Measurements from ENCODE around the gene KANK3. TPM values are rescaled to one million over a fixed set of nuclear protein-coding genes. Genes with fewer than 3 reads are reported as not detected.
"Not testable (repeated sequence)": the region's sequence is repeated elsewhere in the genome, so short reads cannot be mapped to it uniquely, and the experiment has no call there.

The KANK3 gene
- polyA plus RNA-seq, 3 donors = 5.9 to 15.5 (median 14.2) TPM

- no peak for DNase-seq (ENCODE audit: extremely low read depth in 1 of 11, low read depth in 9 of 11, low spot score in 4 of 11)
Measured at GRCh38 chr19:8324186-8325050, 18.6 kb downstream of the KANK3 start.

GRCh38 chr19:8323781-8324185 is 19.3 kb downstream of the KANK3 start:
- DNase-seq (ENCODE audit: extremely low read depth in 1 of 11, low read depth in 9 of 11, low spot score in 4 of 11) = no peak

- no peak for DNase-seq (ENCODE audit: extremely low read depth in 1 of 11, low read depth in 9 of 11, low spot score in 4 of 11)
Measured at GRCh38 chr19:8322638-8322997, 20.4 kb downstream of the KANK3 start.

- no peak for DNase-seq (ENCODE audit: extremely low read depth in 1 of 11, low read depth in 9 of 11, low spot score in 4 of 11)
Measured at GRCh38 chr19:8321986-8322637, 20.9 kb downstream of the KANK3 start.

DNA sequence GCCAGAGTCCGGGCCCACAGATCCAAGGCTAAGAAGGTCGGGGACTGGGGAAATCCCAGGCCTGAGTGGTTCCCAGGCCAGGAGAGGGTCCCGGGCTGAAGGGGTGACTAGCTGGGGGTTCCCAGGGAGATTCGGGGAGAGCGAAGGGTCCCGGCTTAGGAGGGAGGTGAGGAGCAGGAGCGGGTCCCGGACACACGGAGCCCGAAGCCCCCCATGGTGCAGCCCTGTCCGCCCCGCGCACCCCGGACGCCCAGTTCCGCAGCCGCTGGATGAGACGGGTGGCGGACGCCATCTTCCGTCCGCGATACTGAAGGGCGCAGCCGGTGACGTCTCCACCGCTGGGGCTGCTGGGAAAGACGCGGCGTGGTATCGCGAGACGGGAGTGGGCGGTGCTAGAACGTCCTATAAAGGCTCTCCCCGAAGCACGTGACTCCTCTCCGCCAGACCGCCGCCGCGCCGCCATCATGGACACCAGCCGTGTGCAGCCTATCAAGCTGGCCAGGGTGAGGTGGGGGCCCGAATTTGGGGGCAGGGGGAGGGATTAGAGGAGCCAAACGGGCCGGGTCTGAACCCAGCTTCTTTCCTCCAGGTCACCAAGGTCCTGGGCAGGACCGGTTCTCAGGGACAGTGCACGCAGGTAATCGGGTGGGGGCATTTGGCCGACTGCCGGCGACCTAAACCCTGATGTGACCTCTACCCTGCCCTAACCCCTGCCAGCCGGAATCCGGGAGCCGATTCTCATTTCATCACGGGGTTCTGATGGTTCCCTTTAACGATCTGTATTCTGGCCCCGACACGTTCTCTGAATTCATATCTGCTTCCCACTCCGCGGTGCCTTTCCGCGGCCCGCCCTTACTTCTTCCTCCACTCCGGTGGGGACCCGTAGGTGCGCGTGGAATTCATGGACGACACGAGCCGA is 21.7 kb downstream of the KANK3 start, which contains the start of the genes NDUFA7 and RPS28:
Gene NDUFA7 (minus strand): TSS at position 309 of the 919 bp plus-strand sequence. CDS start 17 bp downstream, at position 292.
Gene RPS28 (plus strand): TSS at position 430 of the 919 bp plus-strand sequence. CDS start 35 bp downstream, at position 465.
- DNase-seq (ENCODE audit: extremely low read depth in 1 of 11, low read depth in 9 of 11, low spot score in 4 of 11) = peak; percentile 92 to 99 (median 96)

- DNase-seq (ENCODE audit: extremely low read depth in 1 of 11, low read depth in 9 of 11, low spot score in 4 of 11) = no peak
Measured at GRCh38 chr19:8320564-8321066, 22.4 kb downstream of the KANK3 start.

GRCh38 chr19:8319807-8320520 is 23.1 kb downstream of the KANK3 start:
- no peak for DNase-seq (ENCODE audit: extremely low read depth in 1 of 11, low read depth in 9 of 11, low spot score in 4 of 11)

DNA sequence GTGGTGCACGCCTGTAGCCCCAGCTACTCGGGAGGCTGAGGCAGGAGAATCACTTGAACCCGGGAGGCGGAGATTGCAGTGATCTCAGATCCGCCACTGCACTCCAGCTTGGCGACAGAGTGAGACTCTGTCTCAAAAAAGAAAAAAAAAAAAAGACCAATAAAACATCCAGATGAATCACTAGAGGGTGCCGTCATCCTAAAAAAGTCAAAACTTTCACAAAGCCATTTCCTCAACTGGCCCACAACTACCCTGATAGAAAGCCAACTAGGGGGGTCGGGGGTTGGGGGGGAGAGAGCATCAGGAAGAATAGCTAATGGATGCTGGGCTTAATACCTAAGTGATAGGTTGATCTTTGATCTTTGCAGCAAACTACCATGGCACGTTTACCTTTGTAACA is 24.2 kb downstream of the KANK3 start:
- not testable (repeated sequence) for DNase-seq (ENCODE audit: extremely low read depth in 1 of 11, low read depth in 9 of 11, low spot score in 4 of 11)

DNA sequence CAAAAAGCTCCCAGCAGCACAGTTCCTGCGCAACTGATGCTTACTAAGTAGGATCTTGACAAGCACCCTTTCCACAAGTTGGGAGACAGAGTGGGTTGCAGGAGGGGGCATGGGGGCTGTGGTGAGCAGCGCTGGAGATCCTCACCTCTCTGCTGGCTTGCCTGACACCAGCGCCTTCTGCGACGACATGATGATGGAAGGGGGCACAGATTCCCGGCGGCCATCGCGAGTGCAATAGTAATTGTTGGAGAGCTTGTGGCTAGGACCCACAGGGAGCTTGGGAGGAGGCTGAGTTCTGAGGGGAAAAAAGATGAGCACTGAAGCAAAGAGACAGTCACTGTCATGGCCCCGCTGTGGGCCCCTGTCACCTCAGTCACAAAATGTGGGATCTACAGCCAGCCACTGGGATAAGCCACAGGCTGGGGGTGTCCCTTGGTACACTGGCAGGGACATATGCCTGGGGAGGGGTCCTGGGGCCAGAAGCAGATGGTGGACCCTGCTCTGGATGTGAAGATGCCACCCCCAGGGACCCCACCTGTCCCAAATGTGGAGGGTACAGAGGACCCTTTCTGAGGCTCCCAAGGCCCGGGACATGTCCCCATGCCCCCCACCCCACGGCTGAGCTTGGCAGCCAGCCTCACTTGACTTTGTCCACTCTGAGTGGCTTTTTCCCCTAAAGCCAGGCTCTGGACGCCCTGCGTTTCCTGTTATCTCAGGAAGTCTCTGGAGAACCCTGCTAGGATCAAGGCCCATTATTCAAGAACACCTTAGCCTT is 26.5 kb downstream of the KANK3 start:
- no peak for DNase-seq (ENCODE audit: extremely low read depth in 1 of 11, low read depth in 9 of 11, low spot score in 4 of 11)

DNA sequence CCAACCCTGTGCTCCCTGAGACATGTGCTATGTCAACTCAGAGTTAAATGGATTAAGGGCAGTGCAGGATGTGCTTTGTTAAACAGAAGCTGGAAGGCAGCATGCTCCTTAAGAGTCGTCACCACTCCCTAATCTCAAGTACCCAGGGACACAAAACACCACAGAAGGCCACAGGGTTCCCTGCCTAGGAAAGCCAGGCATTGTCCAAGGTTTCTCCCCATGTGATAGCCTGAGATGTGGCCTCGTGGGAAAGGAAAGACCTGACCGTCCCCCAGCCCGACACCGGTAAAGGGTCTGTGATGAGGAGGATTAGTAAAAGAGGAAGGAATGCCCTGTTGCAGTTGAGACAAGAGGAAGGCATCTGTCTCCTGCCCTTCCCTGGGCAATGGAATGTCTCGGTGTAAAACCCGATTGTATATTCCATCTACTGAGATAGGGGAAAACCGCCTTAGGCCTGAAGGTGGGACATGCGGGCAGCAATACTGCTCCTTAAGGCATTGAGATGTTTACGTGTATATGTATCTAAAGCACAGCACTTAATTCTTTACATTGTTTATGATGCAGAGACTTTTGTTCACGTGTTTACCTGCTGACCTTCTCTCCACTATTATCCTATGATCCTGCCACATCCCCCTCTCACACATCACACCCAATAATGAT is 28.0 kb downstream of the KANK3 start:
- not testable (repeated sequence) for DNase-seq (ENCODE audit: extremely low read depth in 1 of 11, low read depth in 9 of 11, low spot score in 4 of 11)

GRCh38 chr19:8311461-8312260 is 31.4 kb downstream of the KANK3 start:
- DNase-seq (ENCODE audit: extremely low read depth in 1 of 11, low read depth in 9 of 11, low spot score in 4 of 11) = no peak

- DNase-seq (ENCODE audit: extremely low read depth in 1 of 11, low read depth in 9 of 11, low spot score in 4 of 11) = no peak
Measured at GRCh38 chr19:8310342-8311055, 32.6 kb downstream of the KANK3 start.

GRCh38 chr19:8308891-8309291 is 34.2 kb downstream of the KANK3 start:
- DNase-seq (ENCODE audit: extremely low read depth in 1 of 11, low read depth in 9 of 11, low spot score in 4 of 11) = no peak

- peak; percentile 72 to 94 (median 86) for DNase-seq (ENCODE audit: extremely low read depth in 1 of 11, low read depth in 9 of 11, low spot score in 4 of 11)
Measured at GRCh38 chr19:8307965-8308866, 34.8 kb downstream of the KANK3 start, which contains the start of gene CD320. Gene CD320, minus strand, starts transcription at chr19:8308358. Its CDS starts 68 bp downstream, at chr19:8308290.

Measured in renal cortex interstitium (tissue), 11 donors.